C4-2B (cell line): Measurements from ENCODE around the gene CTNNBL1.

Source experiments
- CTCF ChIP-seq: fragments of 450-650 bp; conservative IDR thresholded peaks from 2 replicates; pipeline ENCODE4 v1.5.1; 2017; ENCODE audit warnings: mild to moderate bottlenecking
- ZFX ChIP-seq: fragments of 450-650 bp; IDR thresholded peaks from 2 replicates; pipeline ENCODE4 v1.6.1; 2017

- no peak for TF ChIP-seq CTCF
- TF ChIP-seq ZFX, result no peak
Observed at GRCh38 chr20:37873884-37874283, 180.1 kb downstream of the CTNNBL1 start.
